Inflammatory macrophage treated with lipopolysaccharide for 1 hour (primary cell): ENCODE data around the gene GAPDHS.

Experiments
- DNase-seq, 2 donors: peaks; one replicate each; pipeline ENCODE4 v3.0.0-alpha.2; 2020 to 2022

GAPDHS gene

DNA sequence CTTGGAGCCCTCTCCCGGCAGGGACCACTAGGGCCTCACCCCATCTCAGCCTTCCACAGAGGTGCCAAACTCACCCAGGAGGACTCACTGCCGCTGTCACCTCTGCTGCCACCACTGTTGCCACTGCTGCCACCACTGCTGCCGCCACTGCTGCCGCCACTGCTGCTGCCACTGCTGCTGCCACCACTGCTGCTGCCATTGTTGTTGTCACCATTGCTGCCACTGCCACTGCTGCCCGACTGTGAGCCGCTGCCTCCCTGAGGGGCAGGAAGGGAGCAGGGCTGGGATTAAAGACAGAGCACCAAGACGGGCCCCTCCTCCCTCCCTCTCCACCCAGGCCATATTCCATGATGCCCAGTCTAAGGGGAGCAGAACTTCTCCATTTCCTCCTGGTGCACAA lies 21.9 kb upstream of the GAPDHS start:
- no peak for DNase-seq

DNA sequence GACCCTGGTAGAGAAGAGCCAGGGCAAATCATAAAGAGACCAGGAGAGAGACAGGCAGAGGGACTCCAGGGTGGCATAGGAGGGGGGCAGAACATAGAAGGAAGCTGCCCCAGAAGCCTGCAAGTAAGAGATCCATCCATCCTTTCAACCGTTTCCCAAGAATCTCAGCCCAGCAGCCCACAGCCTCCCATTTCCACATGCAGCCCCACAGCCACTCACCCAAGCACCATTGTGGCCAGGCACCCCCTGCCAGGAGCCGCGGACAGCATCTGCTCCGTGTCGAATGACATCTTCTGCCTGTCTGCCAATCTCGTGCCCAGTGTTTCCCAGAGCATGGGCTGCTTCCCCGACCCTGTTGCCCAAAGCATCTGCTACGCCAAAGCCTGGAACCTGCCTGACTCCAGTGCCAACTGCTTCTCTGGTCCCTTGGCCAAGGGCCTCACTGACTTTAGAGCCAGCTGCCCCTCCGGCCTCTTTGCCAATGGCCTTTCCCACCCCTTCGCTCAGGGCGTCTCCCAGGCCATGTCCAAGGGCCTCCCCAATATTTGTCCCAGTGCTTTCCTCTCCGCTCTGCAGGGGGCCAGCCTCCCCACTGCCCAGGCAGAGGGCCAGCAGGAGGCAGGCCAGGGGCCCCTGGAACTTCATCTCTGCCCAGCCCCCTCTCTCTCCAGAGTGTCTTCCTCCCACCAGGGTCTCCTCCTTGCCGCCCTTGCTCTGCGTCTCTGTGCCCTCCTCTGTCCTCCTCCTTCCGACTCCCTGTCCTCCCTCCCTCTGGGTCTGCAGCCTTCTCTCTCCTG lies 20.2 kb upstream of the GAPDHS start:
- no peak for DNase-seq

DNA sequence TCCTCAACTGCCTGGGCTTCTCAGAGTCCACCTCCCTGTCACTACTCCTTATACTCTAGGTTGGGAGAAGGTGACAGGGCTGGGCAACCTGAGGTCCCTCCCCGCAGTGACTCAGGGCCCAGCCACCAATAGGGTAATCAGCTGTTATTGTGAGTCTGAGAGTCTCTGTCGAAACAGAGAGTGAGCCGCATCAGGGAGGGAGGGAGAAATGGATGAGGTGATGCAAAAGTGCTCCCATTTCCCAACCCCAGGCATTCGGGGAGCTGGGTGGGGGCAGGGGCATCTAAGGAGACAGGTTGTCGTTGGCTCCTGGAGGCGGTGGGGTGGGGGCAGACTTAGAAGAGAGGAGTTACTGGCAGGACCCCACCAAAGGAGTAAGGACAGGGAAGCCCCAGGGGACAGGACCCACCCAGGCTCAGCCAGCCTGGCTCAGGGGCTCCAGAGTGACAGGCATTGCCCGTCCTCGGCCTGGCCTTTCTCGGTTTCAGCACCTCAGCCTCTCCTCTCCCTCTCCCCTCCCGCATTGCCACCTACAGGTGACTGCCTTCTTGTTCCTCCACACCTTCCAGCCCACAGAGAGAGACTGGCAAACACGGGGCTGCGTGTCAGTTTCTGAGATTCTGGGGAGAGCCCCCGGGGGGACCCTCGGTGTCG lies 19.5 kb upstream of the GAPDHS start, which contains the start of gene DMKN:
Gene DMKN, minus strand, starts transcription at position 22 of the 654 bp plus-strand sequence. CDS start 174 bp downstream, outside the sequence.
- no peak for DNase-seq

DNA sequence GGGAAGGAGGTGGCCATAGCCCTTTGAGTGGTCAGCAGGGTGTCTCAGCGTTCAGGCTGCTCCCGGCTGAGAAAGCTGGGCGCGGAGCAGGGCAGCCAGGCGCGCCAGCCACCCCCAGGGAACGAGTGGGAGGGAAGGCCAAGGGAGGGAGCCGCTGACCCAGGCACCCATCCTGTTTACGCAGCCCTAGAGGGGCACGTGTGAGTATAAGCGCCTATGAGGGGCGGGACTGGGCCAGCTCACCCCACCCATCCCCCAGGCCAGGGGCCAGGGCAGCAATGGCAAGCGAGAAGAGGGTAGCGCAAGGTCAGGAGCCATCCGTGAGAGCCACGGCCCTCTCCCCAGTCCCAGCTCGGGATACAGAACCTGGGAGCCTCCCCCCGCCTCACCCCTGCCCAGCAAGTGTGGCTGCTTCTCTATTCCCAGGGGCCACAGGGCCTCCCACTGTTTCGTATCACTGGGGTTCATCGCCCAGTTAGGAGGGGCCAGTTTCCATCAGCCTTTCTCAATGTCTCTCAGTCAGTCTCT lies 18.9 kb upstream of the GAPDHS start:
- no peak for DNase-seq

DNA sequence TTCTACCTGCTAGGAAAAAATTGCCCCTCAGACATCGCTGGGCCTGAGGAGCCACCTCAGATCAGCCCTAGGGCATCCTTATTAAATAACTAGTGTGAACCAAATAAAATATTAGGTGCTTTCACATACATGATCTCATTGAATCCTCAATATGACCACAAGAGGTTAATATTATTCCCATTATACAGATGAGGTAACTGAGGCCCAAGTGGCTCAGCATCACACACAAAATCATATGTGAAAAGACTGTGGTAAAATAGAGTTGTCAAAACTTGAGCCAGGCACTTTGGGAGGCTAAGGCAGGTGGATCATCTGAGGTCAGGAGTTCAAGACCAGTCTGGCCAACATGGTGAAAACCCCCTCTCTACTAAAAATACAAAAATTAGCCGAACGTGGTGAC lies 16.9 kb upstream of the GAPDHS start:
- DNase-seq, result no peak

DNA sequence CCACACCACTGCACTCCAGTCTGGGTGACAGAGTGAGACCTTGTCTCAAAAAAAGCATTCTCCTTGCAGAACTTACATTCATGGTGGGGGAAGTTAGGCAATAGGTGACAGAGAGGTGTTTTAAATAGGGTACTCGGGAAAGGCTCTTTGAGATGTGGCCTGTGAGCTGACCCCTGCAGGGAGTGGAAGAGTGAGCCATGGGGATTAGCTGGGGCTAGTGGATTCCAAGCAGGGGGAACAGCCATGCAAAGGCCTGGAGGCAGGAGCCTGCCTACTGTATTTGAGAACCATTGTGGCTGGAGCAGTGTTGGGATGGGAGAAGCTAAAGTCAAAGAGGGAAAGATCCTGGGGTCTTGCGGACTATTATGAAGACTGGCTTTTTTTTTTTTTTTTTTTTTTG lies 15.9 kb upstream of the GAPDHS start:
- no peak for DNase-seq

DNA sequence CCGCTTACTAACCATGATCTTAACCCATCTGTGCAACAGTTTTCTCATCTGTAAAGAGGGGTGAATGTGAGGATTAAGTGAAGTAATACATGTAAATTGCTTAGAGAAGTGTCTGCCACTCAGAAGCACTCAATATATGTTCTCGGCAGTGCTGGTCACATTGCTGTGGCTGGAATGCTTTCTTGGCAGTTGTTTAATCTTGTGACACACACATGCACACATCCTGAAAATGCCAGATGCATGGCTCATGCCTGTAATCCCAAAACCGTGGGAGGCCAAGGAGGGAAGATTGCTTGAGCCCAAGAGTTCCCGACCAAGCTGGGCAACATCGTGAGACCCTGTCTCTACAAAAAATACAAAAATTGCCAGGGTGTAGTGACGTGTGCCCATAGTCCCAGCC lies 14.9 kb upstream of the GAPDHS start:
- DNase-seq, result no peak

DNA sequence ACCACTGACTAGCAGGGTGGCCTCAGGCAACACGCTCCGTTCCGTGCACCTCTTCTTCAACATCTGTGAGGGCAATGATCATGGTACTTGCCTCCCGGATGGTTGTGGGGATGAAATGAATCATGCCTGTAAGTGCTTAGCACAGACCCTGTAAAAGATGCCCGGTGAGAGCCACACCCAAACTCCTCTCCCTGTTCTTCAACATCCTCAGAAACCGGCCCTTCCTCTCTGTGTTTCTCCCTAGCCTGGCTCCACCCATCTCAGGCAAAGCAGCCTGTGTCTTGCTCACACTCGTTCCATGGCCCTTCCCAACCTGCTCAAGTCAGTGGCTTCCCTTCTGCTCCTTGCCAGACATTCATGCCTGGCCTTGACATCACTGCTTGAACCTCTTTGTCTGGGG lies 14.0 kb upstream of the GAPDHS start:
- no peak for DNase-seq

DNA sequence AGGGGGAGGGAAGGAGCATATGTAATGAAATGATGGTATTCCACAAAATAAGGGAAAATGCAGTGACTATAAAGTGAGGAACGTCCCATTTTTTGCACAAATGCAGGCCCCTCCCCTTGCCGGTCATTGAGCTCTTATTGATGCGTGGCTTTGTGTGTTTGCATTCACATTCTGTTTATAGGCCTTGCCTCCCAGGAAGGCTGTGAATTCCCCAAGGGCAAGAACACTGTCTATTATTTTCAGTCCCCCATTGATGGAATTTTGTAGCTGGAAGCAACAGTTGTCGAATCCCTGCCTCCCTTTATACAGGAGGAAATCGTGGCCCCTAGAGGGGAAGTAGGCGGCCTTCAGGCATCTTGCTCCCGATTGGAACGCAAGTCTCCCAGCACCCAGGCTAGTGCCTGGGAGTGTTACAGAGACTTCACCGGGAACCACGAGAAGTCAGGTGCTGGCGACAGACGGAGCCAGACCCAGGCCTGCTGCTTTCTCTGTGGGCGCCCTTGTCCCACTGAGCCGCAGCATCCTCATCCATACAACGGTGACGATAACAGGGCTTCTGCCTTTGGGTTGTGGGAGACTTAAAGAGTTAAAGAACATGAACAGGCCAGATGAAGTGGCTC lies 12.0 kb upstream of the GAPDHS start:
- no peak for DNase-seq

DNA sequence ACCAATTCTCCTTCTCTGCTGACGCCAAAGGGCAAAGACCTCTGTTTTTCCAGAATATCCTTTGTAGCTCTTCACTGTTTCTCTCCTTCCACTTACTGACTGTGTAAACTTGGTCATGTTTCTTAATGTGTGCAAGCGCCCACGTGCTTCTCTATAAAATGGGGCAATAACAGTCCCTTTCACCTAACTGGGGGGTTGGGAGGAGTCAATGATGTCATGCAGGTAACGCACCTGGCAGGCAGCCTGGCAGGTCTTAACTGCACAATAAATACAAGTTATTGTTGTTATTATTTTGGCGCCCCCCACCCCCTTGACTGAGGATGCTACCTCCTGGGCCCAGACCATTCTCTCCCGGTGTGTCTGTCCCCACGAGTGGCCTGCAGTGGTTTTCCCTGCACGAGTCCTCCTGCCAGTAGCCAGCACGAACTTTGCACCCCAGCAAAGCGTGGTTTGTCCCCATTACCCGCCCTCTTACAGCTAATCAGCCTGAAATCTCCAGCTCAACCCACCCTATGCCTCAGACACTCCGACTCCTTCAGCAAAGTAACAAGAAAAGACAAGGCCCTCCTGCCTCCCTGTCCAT lies 10.4 kb upstream of the GAPDHS start:
- DNase-seq, result no peak

DNA sequence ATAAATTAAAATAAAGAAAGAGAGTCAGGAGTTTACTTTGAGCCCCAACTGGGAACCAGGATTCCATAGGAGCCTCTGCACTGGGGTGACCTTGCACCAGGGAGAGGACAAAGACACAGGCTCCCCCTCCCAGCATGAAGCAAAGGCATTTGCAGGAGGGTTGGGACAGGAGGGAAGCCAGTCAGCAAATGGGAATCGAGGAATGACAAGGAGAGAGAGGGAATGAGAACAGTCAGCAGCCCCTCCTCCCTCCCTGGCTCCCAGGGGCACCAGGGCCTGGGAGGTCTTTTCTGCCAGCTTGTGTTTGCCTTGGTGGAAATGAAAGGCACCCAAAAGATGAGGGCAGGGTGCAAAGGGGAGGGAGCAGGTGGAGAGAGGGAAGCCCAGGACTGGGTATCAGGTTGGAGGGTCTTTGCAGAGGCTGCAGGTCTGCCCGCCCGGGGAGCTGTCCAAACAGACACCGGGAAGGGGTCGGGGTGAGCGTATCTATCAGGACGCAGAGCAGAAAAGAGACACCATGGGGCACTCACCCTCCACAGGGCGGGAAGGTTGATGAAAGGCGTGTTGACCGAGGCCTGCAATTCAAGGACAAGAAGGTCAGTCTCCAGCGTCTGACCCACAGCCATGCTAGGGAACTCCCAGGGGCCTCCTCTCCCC lies 8.9 kb upstream of the GAPDHS start:
- DNase-seq, result no peak

DNA sequence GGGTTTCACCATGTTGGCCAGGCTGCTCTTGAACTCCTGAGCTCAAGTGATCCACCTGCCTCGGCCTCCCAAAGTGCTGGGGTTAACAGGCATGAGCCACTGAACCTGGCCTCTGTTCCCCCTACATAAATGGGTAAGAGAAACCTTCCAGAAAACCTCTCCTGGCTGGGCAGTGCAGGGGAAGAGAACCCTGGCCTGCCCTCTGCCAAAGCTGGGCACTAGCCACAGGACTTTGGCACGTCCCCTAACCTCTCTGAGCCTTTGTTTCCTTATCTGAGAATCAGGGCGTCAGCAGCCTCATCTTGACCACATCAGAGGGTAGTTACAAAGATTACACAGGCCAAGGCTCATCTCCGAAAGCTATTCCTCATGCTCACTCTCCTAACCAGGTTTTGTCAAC lies 7.4 kb upstream of the GAPDHS start:
- DNase-seq, result no peak

DNA sequence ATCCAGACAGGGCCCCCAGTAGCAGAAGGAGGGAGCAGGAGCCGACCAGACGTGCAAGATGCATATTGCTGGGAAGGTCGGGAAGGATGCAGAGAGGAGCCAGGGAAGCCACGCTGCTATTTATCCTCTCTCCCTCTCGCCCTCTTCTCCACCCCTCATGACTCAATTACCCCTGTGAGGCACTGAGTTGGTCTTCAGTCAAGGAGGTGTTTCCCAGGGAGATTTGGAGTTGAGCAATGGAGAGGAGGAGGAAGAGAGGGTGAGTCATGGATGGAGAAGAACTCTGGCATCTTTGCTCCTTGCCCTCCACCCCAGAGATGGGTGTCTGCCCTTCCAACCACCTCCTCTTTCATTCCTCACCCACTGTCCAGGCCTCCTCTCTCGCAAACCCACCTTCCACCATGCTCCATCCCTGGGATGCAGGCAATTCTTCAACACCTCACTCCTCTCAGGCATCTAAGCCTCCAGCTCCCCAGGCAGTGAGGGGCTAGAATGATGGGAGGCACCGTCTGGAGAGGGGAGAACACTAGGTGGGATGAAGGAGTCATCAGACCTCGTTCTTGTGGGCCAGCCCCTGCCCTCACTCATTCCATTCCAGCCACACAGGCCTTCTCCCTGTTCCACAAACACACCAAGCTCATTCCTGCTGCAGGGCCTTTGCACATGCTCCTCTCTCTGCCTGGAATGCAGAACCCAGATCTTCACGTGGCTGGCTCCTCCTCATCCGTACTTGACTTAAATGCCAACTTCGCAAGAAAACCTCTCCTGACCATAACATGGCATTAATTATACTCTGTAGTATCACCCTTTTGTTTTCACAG lies 4.8 kb upstream of the GAPDHS start, which contains the start of gene SBSN:
Gene SBSN, minus strand, starts transcription at position 94 of the 821 bp plus-strand sequence. Its CDS starts 30 bp downstream, at position 64.
- DNase-seq, result peak; percentile 23 to 63

DNA sequence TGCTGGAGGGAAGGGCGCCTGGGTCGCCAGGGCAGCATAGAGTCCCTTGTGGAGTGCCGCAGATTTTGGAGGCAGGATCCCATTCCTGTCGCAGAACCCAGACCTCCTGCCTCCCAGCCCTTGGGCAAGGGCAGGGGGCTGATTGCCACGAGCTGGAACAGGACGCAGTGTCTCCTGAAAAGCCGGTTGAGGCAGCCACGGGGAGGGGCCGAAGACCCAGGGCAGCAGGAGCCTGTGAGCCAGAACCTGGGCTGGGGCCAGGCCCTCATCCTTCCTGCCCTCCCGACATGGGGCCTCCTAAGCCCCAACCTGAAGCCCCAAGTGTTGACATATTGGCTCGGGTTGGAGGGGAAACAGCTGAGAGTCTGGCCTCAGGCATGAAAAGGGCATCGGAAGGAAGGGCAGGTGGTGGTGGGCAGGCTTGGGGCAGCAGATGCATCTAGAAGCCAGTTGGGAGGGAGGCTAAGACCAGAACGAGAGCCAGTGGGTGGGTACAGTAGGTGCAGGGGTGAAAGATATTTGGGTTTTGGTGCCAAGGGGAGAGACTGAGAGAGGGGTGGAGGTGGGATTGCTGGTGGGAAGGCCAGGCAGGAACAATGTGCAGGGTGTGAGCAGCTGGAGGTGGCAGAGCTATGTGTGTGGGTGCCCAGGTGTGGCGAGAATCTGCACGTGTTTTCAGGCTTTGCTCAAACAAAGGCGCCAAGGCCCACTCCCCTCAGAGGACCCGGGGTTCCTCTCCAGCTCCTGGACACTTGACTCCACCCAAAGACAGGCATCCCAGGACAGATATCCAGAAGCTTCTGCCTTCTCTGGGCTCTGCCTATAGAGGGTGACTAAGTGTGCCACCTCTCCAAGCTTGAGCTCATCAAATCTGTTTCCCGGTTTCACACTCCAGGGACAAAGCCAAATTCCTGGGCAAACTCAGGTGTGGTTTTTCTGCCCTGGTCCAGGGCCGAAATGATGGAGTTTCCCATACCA lies 3.7 kb upstream of the GAPDHS start:
- DNase-seq, result no peak

DNA sequence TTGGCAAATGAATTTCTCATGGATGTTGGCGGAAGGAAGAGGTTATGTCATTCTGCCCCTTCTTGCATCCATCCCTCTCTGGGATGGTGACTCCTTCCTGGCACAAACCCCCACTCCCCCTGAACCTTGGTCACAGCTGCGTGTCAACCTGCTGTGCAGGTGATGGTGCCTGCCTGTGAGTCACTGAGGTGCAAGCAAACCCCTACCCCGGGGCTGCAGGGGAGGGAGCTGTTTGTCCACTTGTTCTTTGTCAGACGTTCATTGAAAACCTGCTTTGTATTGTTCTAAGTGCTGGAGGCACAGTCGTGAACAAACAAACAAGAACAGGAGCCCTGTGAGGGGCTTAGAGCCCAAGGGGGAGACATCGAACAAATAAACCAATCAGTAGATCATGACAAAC lies 2.0 kb upstream of the GAPDHS start:
- DNase-seq, result no peak

DNA sequence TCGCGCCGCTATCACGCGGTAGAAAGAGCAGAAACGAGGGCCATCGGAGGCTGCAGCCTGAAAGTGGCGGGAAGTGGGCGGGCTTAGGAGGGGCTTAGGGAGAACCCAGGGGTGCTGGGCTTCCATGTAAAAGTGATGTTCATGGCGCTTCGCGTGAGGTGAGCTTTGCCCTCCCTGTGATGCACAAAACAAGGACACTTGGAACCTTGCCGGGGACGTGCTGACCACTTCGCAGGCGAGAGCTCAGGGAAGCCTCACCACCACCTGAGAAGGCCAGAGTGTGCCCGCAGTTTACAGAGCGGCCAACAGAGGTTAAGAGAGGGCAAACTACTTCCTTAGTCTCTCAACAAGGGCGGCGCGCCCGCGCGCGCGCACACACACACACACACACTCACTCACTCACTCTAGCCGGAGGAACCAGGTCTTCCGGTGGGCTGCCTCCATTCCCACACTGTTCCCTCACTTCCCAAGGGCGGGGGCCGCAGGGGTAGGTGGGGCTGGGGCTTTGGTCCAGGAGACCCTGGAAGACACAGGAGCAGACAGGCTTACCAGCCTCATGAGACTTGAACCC lies 651 bp downstream of the GAPDHS start:
- peak; percentile 15 to 18 for DNase-seq

DNA sequence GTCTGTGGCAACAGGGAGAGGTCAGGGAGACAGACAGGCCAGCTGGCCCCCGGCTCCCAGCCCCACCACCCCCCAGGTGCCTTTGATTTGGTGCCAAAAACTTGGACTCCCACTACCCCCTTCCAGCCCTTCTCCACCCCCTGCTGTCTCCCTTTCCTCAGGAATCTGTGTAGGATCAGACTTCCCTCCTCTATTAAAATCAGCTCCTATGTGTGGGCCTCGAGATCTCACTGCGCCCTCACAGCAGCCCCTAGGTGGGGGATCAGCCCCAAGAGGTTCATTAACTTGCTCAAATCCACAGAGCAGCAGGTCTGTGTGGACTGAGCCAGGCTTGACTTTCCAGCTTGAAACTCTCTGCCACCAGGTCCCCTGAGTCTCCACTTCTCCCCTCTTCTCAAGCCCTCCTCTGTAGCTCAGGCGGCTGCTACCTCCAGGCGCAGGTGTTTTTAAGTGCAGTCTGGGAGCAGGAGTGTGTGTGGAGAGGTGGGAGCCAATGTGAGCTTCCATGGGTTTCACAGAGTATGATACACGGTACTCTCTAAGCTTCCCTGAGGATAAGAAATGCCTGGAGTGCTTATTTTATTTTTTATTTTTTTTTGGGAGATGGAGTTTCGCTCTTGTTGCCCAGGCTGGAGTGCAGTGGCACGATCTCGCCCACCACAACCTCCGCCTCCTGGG lies 1.7 kb downstream of the GAPDHS start:
- DNase-seq, result no peak

DNA sequence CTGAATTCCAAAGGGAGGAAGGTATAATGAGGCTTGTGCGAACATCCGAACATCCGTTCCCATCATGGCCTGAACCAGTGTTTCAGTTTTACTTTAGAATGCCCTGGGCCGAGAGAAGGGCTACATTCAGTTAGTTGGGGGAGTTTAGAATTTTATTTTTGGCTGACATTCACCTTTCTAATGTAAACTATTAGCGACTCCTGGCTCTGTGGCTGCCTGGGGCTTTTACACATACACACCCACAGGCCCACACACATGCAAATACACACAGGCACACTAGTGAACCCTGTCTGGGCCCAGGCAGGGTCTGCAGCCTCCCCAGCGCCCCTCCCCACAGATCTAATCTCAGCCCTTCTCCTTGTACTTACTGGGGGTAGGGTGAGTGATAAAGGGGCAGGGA lies 6.1 kb downstream of the GAPDHS start:
- no peak for DNase-seq

DNA sequence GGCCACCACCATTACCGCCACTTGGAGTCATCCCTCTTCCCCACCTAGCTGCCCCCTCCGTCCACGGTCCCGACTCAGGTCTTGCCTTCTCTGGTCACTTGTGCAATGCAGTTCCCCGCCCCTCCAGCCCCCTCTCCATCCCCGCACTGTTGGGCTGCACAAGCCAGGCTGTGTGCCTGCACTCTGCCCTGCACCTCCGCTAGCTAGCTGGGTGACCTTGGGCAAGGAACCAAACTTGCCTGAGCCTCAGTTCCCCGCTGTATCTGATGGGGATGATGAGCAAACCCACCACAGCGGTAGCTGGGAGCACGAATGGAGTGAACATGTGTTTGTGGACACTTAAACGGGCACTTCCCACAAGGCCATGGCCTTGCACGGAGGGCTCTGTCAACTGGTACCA lies 6.6 kb downstream of the GAPDHS start:
- no peak for DNase-seq
